ENCODE data around the gene WDR74. TPM values are rescaled to one million over a fixed set of nuclear protein-coding genes. Genes with fewer than 3 reads are reported as not detected.
A peak's percentile ranks its signal among the peaks of the same experiment; 100 is the strongest.

WDR74 gene
- total and polyA plus RNA-seq, 2 donors (not counting 1 experiment from before 2014, with no cell fraction given) = 122 to 131 TPM

DNA sequence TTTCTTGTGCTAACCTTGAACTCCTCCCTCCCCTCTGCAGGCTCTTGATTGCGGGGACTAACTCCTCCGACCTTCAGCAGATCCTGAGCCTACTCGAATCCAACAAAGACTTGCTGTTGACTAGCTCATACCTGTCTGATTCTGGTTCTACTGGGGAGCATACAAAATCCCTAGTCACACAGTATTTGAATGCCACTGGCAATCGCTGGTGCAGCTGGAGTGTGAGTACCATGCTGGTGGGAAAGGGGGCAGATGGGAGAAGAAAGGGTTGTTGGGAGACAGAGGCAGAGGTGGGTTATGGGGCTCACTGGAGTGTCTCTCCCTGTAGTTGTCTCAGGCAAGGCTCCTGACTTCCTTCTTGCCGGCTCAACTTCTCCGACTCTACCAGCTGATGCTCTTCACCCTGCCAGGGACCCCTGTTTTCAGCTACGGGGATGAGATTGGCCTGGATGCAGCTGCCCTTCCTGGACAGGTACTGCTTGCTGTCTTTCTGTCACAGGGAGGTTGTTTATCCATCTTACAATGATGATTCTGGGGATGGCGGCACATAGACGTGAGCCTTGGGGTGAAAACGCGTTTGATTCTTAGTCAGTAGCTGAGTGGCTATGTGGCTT is 45.9 kb upstream of the WDR74 start:
- H3K27ac ChIP-seq (ENCODE audit: low read length in 2 of 2) = no peak overlapping the region
- Mint-ChIP-seq H3K27ac (no peak overlapping the region), H3K4me1 (peaks cover 31% of the 10 kb centered on the region), H3K9me3 (ENCODE audit: insufficient read depth) (no peaks in the 10 kb centered on the region), H3K4me3 (no peak overlapping the region), H3K27me3 (no peaks in the 10 kb centered on the region)
- POLR2A ChIA-PET = no interaction called here
- H4K20me1 ChIP-seq (ENCODE audit: control insufficient read depth, insufficient read depth, low read length, poor library complexity, severe bottlenecking) = peaks cover 43% of the 10 kb centered on the region
- H3K9me3 ChIP-seq (ENCODE audit: control extremely low read depth in 1 of 3, control insufficient read depth in 2 of 3, insufficient read depth in 1 of 3, low read length in 2 of 3) = no peaks in the 10 kb centered on the region
- 98% methylated on average over 9 of the region's 11 CpGs for WGBS (ENCODE audit: insufficient coverage)
- no peaks in the 10 kb centered on the region for H3K27me3 ChIP-seq (replicated peaks in 1 of 4; ENCODE audit: control extremely low read depth in 1 of 4, control insufficient read depth in 3 of 4, insufficient read depth in 4 of 4, low read length in 3 of 4)
- H3K4me1 ChIP-seq (ENCODE audit: control insufficient read depth in 2 of 2, insufficient read depth in 2 of 2, low read length in 2 of 2) = peaks cover 18 to 26% of the 10 kb centered on the region in 2 donors
- no peak overlapping the region for H2AFZ ChIP-seq (ENCODE audit: insufficient read depth, low read depth, low read length, poor library complexity, severe bottlenecking)
- no peak overlapping the region for H3K4me2 ChIP-seq (replicated peaks; ENCODE audit: low read depth, low read length, poor library complexity, severe bottlenecking)
- TF ChIP-seq EZH2 (IDR thresholded peaks at IDR 0.05; ENCODE audit: borderline replicate concordance, insufficient read depth, low read depth, low read length, poor library complexity, severe bottlenecking) (no peak), CTCF (IDR thresholded peaks at IDR 0.05) (no peak)
- CTCF ChIA-PET = interaction anchor here (1.0 to 1.8 kb wide), 2 partner anchors 20 to 99 kb away, joined by 3 to 7 read pairs; no protein-coding TSS in a partner anchor
- H3K79me2 ChIP-seq (ENCODE audit: control insufficient read depth, insufficient read depth, low read length) = peaks cover 37% of the 10 kb centered on the region
- peaks cover 3 to 73% of the 10 kb centered on the region in 2 experiments for H3K36me3 ChIP-seq (replicated peaks in 1 of 2; ENCODE audit: control extremely low read depth in 1 of 2, control insufficient read depth in 1 of 2, extremely low read depth in 1 of 2, insufficient read depth in 2 of 2, low read length in 1 of 2)
- intact Hi-C loops (cut with micrococcal nuclease) = no loop called here
- no peak overlapping the region for H3K4me3 ChIP-seq (ENCODE audit: control extremely low read depth in 1 of 5, extremely low read depth in 1 of 5, insufficient read depth in 1 of 5, low read depth in 2 of 5, low read length in 4 of 5)
- ATAC-seq (ENCODE audit: low read depth) (no peak), DNase-seq (no peak)
- H3K9ac ChIP-seq (ENCODE audit: low read length) = no peak overlapping the region

DNA sequence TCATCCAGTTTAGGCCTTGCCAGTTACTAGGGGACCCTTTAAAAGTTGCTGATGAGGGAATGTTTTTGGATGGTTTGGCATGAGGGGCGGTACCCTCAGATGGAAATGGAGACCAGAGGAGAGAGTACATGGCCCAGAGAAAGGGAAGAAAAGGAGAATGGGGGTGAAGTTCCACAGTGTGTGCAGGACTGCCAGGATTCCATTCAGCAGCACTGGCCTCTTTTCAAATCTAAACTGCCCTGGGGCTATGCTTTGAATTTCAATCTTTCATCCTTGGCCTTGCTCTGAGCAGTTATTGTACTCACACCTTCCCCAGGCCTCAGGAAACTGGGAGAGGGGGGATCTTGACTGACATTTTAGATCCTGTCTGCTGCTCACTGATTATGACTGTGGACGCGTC is 44.3 kb upstream of the WDR74 start:
- DNase-seq = no peak
- Mint-ChIP-seq H3K27me3 (no peaks in the 10 kb centered on the region), H3K9me3 (ENCODE audit: insufficient read depth) (no peaks in the 10 kb centered on the region), H3K4me3 (peak overlapping the region; percentile 100), H3K27ac (no peak overlapping the region), H3K4me1 (peaks cover 39% of the 10 kb centered on the region)
- Histone ChIP-seq H3K27me3 (replicated peaks in 1 of 4; ENCODE audit: control extremely low read depth in 1 of 4, control insufficient read depth in 3 of 4, insufficient read depth in 4 of 4, low read length in 3 of 4) (no peaks in the 10 kb centered on the region), H3K4me3 (ENCODE audit: control extremely low read depth in 1 of 5, extremely low read depth in 1 of 5, insufficient read depth in 1 of 5, low read depth in 2 of 5, low read length in 4 of 5) (no peak overlapping the region), H3K9ac (ENCODE audit: low read length) (no peak overlapping the region), H2AFZ (ENCODE audit: insufficient read depth, low read depth, low read length, poor library complexity, severe bottlenecking) (no peak overlapping the region), H3K4me1 (ENCODE audit: control insufficient read depth in 2 of 2, insufficient read depth in 2 of 2, low read length in 2 of 2) (peaks cover 25 to 36% of the 10 kb centered on the region in 2 donors), H4K20me1 (ENCODE audit: control insufficient read depth, insufficient read depth, low read length, poor library complexity, severe bottlenecking) (peaks cover 43% of the 10 kb centered on the region), H3K36me3 (replicated peaks in 1 of 2; ENCODE audit: control extremely low read depth in 1 of 2, control insufficient read depth in 1 of 2, extremely low read depth in 1 of 2, insufficient read depth in 2 of 2, low read length in 1 of 2) (peaks cover 3 to 60% of the 10 kb centered on the region in 2 experiments), H3K27ac (ENCODE audit: low read length in 2 of 2) (peak overlapping the region in 1 of 2 donors; percentile 20), H3K9me3 (ENCODE audit: control extremely low read depth in 1 of 3, control insufficient read depth in 2 of 3, insufficient read depth in 1 of 3, low read length in 2 of 3) (no peaks in the 10 kb centered on the region), H3K79me2 (ENCODE audit: control insufficient read depth, insufficient read depth, low read length) (peaks cover 45% of the 10 kb centered on the region), H3K4me2 (replicated peaks; ENCODE audit: low read depth, low read length, poor library complexity, severe bottlenecking) (no peak overlapping the region)
- POLR2A ChIA-PET = interaction anchor here (0.7 kb wide), 1 partner anchor 42 kb away, joined by 3 read pairs; no protein-coding TSS in a partner anchor
- CTCF ChIA-PET = interaction anchor here (0.9 to 1.8 kb wide), 2 partner anchors 97 to 203 kb away, joined by 3 to 7 read pairs; no protein-coding TSS in a partner anchor
- no CpG with 5 or more reads among the region's 3 CpGs for WGBS (ENCODE audit: insufficient coverage)
- no peak for ATAC-seq (ENCODE audit: low read depth)
- intact Hi-C loops (cut with micrococcal nuclease) = loop anchor here (5.0 kb wide), 5 partner anchors 291 to 991 kb away; partner anchors contain the start of genes ATL3, FADS3 and TUT1
- no peak for TF ChIP-seq EZH2 (IDR thresholded peaks at IDR 0.05; ENCODE audit: borderline replicate concordance, insufficient read depth, low read depth, low read length, poor library complexity, severe bottlenecking)
- no peak for TF ChIP-seq CTCF (IDR thresholded peaks at IDR 0.05)
